Progenitor cell of endocrine pancreas (in vitro differentiated cells): Measurements from ENCODE around the gene LMAN1L. TPM values are rescaled to one million over a fixed set of nuclear protein-coding genes. Genes with fewer than 3 reads are reported as not detected.

Experiments used
- DNase-seq: peaks from one replicate; pipeline ENCODE4 v3.0.0; 2021; ENCODE audit warnings: low spot score; ENCODE audit not compliant: unreplicated experiment
- H3K27ac Mint-ChIP-seq: 2 replicates; pipeline ENCODE4 v1.8.0; 2021; ENCODE audit warnings: mild to moderate bottlenecking, moderate library complexity, mixed read lengths
- H3K27me3 Mint-ChIP-seq: 2 replicates; pipeline ENCODE4 v1.8.0; 2021; ENCODE audit warnings: mixed read lengths
- H3K36me3 Mint-ChIP-seq: 2 replicates; pipeline ENCODE4 v1.8.0; 2022; ENCODE audit warnings: mixed read lengths; ENCODE audit not compliant: insufficient read depth
- H3K4me1 Mint-ChIP-seq: 2 replicates; pipeline ENCODE4 v1.8.0; 2021; ENCODE audit warnings: low read depth, mixed read lengths
- H3K4me3 Mint-ChIP-seq: 2 replicates; pipeline ENCODE4 v1.8.0; 2021; ENCODE audit warnings: low read depth, mild to moderate bottlenecking, moderate library complexity, mixed read lengths
- H3K9me3 Mint-ChIP-seq: 2 replicates; pipeline ENCODE4 v1.8.0; 2021; ENCODE audit warnings: low read depth, mixed read lengths
- total RNA-seq: library from RNA; stranded (reverse); gene quantifications from 2 replicates; pipeline ENCODE4 v1.2.1, GENCODE V29; 2021
- TF ChIP-seq, protein P1 (sequence below): fragments of 200-600 bp; sonication (generic); IDR thresholded peaks from one replicate; pipeline ENCODE4 v1.5.0; 2021; ENCODE audit warnings: antibody characterized with exemption, mild to moderate bottlenecking; ENCODE audit not compliant: unreplicated experiment

The LMAN1L gene
- total RNA-seq, 1 donor from 2014 or later = not detected

DNA sequence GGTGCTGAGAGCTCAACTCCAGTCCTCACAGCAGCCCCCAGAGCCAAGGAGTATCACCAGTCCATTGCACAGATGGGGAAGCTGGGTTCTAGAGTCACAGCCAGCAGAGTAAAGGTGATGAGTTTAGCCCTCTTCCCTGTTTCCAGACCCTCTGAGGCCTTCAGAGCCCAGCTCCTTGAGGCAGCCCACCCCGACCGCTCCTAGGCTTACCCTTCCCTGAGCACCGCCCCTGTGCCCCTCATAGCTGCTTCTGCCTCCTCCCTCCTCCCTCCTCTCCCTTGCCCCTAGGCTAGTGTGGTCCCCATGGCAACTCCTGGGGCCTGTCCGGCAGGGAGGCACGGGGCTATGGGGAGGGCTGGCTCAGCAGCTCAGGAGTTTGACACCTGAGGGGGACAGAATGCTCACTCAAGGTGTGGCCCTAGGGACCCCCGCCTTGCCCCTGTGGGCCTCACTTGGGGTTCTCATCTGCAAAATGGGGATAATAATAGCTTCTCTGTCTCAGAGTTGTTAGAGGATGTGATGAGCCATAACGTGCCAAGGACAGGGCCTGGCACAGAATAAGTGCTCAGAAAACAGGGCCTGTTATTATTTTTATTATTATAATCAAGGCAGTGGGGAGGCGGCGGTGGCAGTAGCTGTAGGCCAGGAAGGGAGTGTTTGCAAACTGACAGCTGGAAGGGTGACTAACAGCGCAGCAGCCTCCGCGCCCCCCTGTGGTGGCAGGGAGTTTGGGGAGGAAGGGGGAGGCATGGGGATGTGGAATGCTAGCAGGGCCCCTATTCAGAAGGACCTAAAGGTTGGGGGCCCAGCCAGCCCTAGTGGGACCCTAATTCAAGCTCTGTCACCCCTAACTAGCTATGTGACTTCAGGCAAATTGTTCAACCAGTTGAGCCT lies 19.3 kb upstream of the LMAN1L start:
- no peak for DNase-seq
- peaks cover 7% of the 10 kb centered on the region for H3K4me1 Mint-ChIP-seq
- H3K36me3 Mint-ChIP-seq = no peaks in the 10 kb centered on the region
- H3K27ac Mint-ChIP-seq = no peak overlapping the region
- TF ChIP-seq, protein P1, sequence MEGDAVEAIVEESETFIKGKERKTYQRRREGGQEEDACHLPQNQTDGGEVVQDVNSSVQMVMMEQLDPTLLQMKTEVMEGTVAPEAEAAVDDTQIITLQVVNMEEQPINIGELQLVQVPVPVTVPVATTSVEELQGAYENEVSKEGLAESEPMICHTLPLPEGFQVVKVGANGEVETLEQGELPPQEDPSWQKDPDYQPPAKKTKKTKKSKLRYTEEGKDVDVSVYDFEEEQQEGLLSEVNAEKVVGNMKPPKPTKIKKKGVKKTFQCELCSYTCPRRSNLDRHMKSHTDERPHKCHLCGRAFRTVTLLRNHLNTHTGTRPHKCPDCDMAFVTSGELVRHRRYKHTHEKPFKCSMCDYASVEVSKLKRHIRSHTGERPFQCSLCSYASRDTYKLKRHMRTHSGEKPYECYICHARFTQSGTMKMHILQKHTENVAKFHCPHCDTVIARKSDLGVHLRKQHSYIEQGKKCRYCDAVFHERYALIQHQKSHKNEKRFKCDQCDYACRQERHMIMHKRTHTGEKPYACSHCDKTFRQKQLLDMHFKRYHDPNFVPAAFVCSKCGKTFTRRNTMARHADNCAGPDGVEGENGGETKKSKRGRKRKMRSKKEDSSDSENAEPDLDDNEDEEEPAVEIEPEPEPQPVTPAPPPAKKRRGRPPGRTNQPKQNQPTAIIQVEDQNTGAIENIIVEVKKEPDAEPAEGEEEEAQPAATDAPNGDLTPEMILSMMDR = no peak
- no peaks in the 10 kb centered on the region for H3K27me3 Mint-ChIP-seq
- no peaks in the 10 kb centered on the region for H3K9me3 Mint-ChIP-seq
- no peak overlapping the region for H3K4me3 Mint-ChIP-seq

DNA sequence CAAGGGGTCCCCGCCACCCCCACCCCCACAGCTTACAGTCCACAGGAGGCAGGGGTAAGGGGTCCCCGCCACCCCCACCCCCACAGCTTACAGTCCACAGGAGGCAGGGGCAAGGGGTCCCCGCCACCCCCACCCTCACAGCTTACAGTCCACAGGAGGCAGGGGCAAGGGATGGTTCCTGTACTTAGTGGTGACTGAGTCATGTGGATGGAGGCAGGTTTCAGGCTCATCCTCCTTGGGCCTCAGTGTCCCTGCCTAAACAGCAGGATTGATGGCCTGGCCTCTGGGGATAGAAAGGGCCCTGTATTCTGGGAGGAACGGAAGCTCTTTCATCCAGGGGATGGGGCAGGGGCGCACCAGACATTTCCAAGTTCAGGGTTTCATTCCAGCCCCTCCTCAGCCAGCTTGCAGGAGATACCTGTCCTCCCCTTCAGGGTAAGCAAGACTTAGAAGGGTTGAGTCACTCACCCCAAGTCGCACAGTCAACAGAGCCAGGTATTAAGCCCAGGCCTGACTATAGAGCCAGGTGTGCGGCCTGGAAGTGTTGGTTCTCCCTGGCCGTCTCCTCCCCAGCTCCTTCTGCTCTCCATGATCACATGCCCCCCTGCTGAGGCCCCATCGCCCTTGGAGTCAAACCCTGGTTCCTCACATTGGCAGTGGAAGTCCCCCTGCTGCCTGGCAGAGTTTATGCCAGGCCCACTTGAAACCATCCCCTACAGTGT lies 18.2 kb upstream of the LMAN1L start:
- TF ChIP-seq, protein P1 = no peak
- Mint-ChIP-seq H3K27me3 (no peaks in the 10 kb centered on the region), H3K4me3 (no peak overlapping the region), H3K36me3 (no peaks in the 10 kb centered on the region), H3K27ac (no peak overlapping the region), H3K4me1 (peaks cover 3% of the 10 kb centered on the region), H3K9me3 (no peaks in the 10 kb centered on the region)
- no peak for DNase-seq

DNA sequence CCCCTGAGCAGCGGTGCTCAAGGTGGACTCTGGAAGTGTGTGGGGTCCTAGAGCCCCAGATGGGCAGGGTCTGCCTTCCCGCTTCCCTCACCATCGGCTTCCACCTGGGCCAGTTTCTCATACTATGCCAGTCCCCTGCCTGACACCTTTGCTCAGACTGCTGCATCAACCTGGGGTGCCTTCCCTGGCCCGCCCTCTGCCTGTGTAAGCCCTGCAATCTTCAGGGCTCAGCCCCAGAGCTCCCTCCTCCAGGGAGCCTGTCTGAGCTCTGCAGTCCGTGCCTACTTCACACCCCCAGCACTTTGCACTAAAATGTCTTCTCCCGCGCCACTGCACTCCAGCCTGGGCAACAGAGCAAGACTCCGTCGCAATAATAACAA lies 17.7 kb upstream of the LMAN1L start:
- Mint-ChIP-seq H3K9me3 (no peaks in the 10 kb centered on the region), H3K4me1 (no peaks in the 10 kb centered on the region), H3K27me3 (no peaks in the 10 kb centered on the region), H3K36me3 (no peaks in the 10 kb centered on the region), H3K4me3 (no peak overlapping the region), H3K27ac (no peak overlapping the region)
- TF ChIP-seq, protein P1 = no peak
- DNase-seq = no peak

DNA sequence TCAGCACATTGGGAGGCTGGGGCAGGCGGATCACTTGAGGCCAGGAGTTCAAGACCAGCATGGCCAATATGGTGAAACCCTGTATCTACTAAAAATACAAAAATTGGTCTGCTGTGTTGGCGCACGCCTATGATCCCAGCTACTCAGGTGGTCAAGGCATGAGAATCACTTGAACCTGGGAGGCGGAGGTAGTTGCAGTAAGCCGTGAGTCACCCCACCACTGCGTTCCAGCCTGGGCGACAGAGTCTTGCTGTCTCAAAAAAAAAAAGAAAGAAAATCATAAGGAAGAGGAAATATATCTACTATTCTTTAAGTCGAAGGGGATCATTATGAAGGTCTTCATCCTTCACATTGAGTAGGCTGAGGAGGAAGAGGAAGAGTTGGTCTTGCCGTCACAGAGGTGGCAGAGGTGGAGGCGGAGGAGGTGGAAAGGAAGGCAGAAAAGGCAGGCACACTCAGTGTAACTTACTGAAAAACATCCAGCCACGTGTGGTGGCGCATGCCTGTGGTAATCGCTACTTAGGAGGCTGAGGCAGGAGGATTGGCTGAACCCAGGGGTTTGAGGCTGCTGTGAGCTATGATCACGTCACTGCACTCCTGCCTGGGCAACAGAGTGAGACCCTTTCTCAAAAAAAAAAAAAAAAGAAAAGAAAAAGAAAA lies 16.5 kb upstream of the LMAN1L start:
- no peaks in the 10 kb centered on the region for H3K4me1 Mint-ChIP-seq
- no peak overlapping the region for H3K4me3 Mint-ChIP-seq
- H3K9me3 Mint-ChIP-seq = no peaks in the 10 kb centered on the region
- H3K27me3 Mint-ChIP-seq = no peaks in the 10 kb centered on the region
- peak overlapping the region; percentile 43 for H3K27ac Mint-ChIP-seq
- TF ChIP-seq, protein P1 = no peak
- H3K36me3 Mint-ChIP-seq = no peaks in the 10 kb centered on the region
- DNase-seq = no peak
